A673 (cell line): ENCODE results near the gene PDGFRB. TPM values are rescaled to one million over a fixed set of nuclear protein-coding genes. Genes with fewer than 3 reads are reported as not detected.

ENCODE experiments used
- BruUV-seq: library from RNA; stranded (reverse); fragments of 400-500 nt; replicated peaks from 2 replicates; lab custom pipeline; 2021; lab: Mats Ljungman, UMichigan
- CTCF ChIA-PET: fragments of 300-600 bp; sonication (Branson Sonifier 250); formaldehyde crosslinking; loops from one replicate; lab custom pipeline; 2022; ENCODE audit warnings: antibody characterized with exemption; lab: Charles Lee
- POLR2A ChIA-PET: fragments of 300-600 bp; sonication (Branson Sonifier 250); formaldehyde crosslinking; loops from one replicate; lab custom pipeline; 2022; ENCODE audit warnings: antibody characterized with exemption; ENCODE audit not compliant: low non-redundant PET; lab: Charles Lee
- DNase-seq: peaks from one replicate; pipeline ENCODE4 v3.0.0-alpha.2; 2015; ENCODE audit warnings: low spot score
- H3K27ac ChIP-seq: fragments of 200-600 bp; sonication (generic); 2 replicates; pipeline ENCODE4 v1.5.1; 2016; ENCODE audit warnings: mixed run types, low read depth, mild to moderate bottlenecking, mixed read lengths, antibody characterized with exemption, low read length; ENCODE audit not compliant: poor library complexity, severe bottlenecking
- H3K27me3 ChIP-seq: fragments of 200-600 bp; sonication (generic); replicated peaks from 2 replicates; pipeline ENCODE4 v1.6.1; 2017; ENCODE audit warnings: mixed run types, low read depth, mild to moderate bottlenecking, mixed read lengths, antibody characterized with exemption, low read length; ENCODE audit not compliant: insufficient read depth, poor library complexity
- H3K36me3 ChIP-seq: fragments of 200-600 bp; sonication (generic); 2 replicates; pipeline ENCODE4 v1.6.1; 2016; ENCODE audit warnings: mixed run types, mild to moderate bottlenecking, mixed read lengths, antibody characterized with exemption, low read length; ENCODE audit not compliant: insufficient read depth, poor library complexity, severe bottlenecking
- H3K4me1 ChIP-seq: fragments of 200-600 bp; sonication (generic); 2 replicates; pipeline ENCODE4 v1.6.1; 2017; ENCODE audit warnings: mixed run types, mild to moderate bottlenecking, mixed read lengths, antibody characterized with exemption, low read length; ENCODE audit not compliant: insufficient read depth, poor library complexity, severe bottlenecking
- H3K4me3 ChIP-seq: fragments of 200-600 bp; sonication (generic); 2 replicates; pipeline ENCODE4 v1.5.1; 2016; ENCODE audit warnings: low read depth, mixed run types, mild to moderate bottlenecking, mixed read lengths, low read length; ENCODE audit not compliant: poor library complexity, severe bottlenecking
- H3K9me3 ChIP-seq: fragments of 200-600 bp; sonication (generic); 2 replicates; pipeline ENCODE4 v1.6.1; 2016; ENCODE audit warnings: mixed run types, low read depth, mild to moderate bottlenecking, mixed read lengths, antibody characterized with exemption, low read length; ENCODE audit not compliant: poor library complexity, severe bottlenecking
- EZH2 ChIP-seq: fragments of 200-600 bp; sonication (generic); IDR thresholded peaks from 2 replicates; pipeline ENCODE4 v1.6.1; 2017; ENCODE audit warnings: borderline replicate concordance, low read depth, mild to moderate bottlenecking, mixed read lengths, antibody characterized with exemption, low read length; ENCODE audit not compliant: poor library complexity, severe bottlenecking
- intact Hi-C: fragments of 100-400 bp; cut with micrococcal nuclease; formaldehyde crosslinking; loops from one replicate; pipeline ENCODE4 v1.10.0; 2022; ENCODE audit not compliant: unreplicated experiment
- total RNA-seq: library from RNA; stranded (reverse); gene quantifications from 2 replicates; pipeline ENCODE4 v1.2.3, GENCODE V29; 2021
- TF ChIP-seq, protein P1 (sequence below): fragments of 300-800, 200-600 bp; sonication (generic); conservative IDR thresholded peaks from 2 replicates; pipeline ENCODE4 v1.5.1; 2017; ENCODE audit warnings: low read depth, mild to moderate bottlenecking, antibody characterized with exemption, low read length, moderate library complexity, mixed read lengths

PDGFRB gene
- total RNA-seq, 1 experiment from 2014 or later: 25.9 TPM

DNA sequence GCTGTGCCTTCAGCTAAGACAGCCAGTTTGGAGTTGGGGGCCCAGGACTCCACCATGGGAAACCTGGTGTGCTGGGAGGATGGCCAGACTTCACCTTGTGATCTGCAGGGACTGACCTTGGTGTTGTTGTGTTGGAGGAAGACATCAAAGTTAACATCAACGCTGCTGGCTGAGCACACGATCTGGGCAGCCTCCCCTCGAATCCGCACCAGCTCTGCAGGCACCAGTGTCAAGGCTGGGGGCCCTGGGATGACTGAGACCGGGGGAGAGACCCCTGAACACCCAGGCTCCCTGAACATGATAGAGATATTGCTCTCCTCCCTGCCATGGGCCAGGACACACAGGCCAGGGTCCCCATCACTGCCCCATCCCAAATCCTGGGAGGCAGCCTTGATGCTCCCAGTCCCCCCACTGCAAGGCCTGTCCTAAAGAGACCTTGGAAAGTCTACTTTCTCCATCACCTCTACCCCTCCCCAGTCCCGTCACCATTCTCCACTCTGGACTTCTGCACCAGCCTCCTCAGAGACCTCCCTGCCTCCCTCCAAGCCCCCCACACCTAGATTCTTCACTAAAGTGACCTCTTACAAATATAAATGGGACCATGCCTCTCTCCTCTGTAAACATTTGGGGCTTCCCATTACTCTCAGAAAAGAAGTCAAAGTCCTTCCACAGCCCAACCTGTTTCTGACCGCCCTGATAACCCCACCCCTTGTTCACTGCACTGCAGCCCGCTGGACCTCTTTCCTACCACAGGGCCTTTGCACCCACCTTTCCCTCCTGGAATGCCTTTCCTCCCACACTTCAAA lies 77.4 kb downstream of the PDGFRB start:
- H3K9me3 ChIP-seq: no peaks in the 10 kb centered on the region
- no peak overlapping the region for H3K4me3 ChIP-seq
- no peaks in the 10 kb centered on the region for H3K4me1 ChIP-seq
- intact Hi-C loops: no loop called here
- DNase-seq: no peak
- POLR2A ChIA-PET: no interaction called here
- no peak overlapping the region for H3K27ac ChIP-seq
- no TSS peak for BruUV-seq
- CTCF ChIA-PET: no interaction called here
- no peaks in the 10 kb centered on the region for H3K27me3 ChIP-seq
- TF ChIP-seq, protein P1, sequence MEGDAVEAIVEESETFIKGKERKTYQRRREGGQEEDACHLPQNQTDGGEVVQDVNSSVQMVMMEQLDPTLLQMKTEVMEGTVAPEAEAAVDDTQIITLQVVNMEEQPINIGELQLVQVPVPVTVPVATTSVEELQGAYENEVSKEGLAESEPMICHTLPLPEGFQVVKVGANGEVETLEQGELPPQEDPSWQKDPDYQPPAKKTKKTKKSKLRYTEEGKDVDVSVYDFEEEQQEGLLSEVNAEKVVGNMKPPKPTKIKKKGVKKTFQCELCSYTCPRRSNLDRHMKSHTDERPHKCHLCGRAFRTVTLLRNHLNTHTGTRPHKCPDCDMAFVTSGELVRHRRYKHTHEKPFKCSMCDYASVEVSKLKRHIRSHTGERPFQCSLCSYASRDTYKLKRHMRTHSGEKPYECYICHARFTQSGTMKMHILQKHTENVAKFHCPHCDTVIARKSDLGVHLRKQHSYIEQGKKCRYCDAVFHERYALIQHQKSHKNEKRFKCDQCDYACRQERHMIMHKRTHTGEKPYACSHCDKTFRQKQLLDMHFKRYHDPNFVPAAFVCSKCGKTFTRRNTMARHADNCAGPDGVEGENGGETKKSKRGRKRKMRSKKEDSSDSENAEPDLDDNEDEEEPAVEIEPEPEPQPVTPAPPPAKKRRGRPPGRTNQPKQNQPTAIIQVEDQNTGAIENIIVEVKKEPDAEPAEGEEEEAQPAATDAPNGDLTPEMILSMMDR: no peak
- no peak for TF ChIP-seq EZH2
- H3K36me3 ChIP-seq: no peaks in the 10 kb centered on the region

DNA sequence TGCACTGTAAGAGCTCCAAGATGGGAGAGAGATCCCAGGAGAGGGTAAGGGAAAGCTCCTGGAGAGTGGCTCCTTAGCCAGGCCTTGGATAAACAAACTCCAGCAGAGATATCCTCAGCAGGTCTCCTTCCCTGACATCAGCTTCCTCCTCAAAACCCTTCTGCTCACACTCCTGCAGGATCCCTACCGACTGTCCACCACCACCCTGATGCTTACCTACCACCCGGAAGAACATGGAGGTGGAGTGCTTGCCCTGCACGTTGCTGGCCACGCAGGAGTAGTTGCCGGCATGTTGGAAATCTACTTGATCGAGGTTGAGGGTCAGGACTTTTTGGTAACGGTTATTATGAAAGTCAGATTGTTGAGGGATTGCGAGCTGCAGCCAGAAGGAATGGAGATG lies 78.6 kb downstream of the PDGFRB start:
- H3K27me3 ChIP-seq: no peaks in the 10 kb centered on the region
- ChIA-PET POLR2A (no interaction called here), CTCF (interaction anchor here (0.6 kb wide), 1 partner anchor 57 kb away, joined by 4 read pairs; no protein-coding TSS in a partner anchor)
- H3K36me3 ChIP-seq: no peaks in the 10 kb centered on the region
- H3K4me3 ChIP-seq: no peak overlapping the region
- no peak for DNase-seq
- no peak overlapping the region for H3K27ac ChIP-seq
- TF ChIP-seq EZH2: no peak
- TF ChIP-seq, protein P1: no peak
- H3K4me1 ChIP-seq: no peaks in the 10 kb centered on the region
- BruUV-seq: no TSS peak
- H3K9me3 ChIP-seq: no peaks in the 10 kb centered on the region
- intact Hi-C loops: no loop called here

DNA sequence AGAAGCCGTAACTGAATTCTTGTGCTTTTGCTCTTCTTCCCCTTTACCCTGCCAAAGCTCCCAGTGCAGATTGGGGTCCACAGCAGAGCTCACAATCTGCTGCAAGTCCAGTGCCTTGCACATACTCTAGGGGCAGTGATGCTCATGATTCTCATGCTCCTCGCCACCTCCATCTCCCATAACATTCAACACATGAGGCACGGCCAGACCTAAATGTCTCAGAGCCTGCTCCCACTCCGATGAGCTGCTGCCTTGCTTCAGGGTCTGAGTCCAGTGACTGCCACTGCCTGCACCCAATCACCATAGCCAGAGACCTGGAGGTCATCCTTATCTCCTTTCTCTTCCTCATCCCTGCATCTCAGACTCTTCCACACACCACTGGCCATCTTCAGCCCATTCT lies 79.8 kb downstream of the PDGFRB start:
- no peaks in the 10 kb centered on the region for H3K36me3 ChIP-seq
- no peaks in the 10 kb centered on the region for H3K27me3 ChIP-seq
- CTCF ChIA-PET: no interaction called here
- H3K4me1 ChIP-seq: no peaks in the 10 kb centered on the region
- H3K9me3 ChIP-seq: no peaks in the 10 kb centered on the region
- no peak for TF ChIP-seq EZH2
- TF ChIP-seq, protein P1: no peak
- POLR2A ChIA-PET: no interaction called here
- intact Hi-C loops: no loop called here
- no peak for DNase-seq
- no TSS peak for BruUV-seq
- H3K4me3 ChIP-seq: no peak overlapping the region
- H3K27ac ChIP-seq: no peak overlapping the region
